Brain microvascular endothelial cell (primary cell): ENCODE data around the gene GPHN.

ENCODE experiments used
- DNase-seq: peaks from one replicate; pipeline ENCODE4 v3.0.0-alpha.2; 2020
- H3K27ac ChIP-seq: fragments of 250-450 bp; sonication (Bioruptor Pico); 2 replicates; pipeline ENCODE4 v1.5.1; 2020; ENCODE audit warnings: mild to moderate bottlenecking, moderate library complexity
- H3K27me3 ChIP-seq: fragments of 250-450 bp; sonication (Bioruptor Pico); replicated peaks from 2 replicates; pipeline ENCODE4 v1.5.1; 2020; ENCODE audit warnings: mild to moderate bottlenecking
- H3K36me3 ChIP-seq: fragments of 250-450 bp; sonication (Bioruptor Pico); replicated peaks from 2 replicates; pipeline ENCODE4 v1.5.1; 2020; ENCODE audit warnings: mild to moderate bottlenecking
- H3K4me3 ChIP-seq: 2 replicates; pipeline ENCODE4 v1.5.1; 2011; ENCODE audit warnings: low read depth, mild to moderate bottlenecking, control low read depth, low read length, moderate library complexity
- in situ Hi-C: cut with HindIII; loops from 2 replicates; pipeline ENCODE4 v1.10.0; 2017; ENCODE audit warnings: low sequenced_read_pairs, low pct_ligation_motif_present
- TF ChIP-seq, protein P1 (sequence below): IDR thresholded peaks from 2 replicates; pipeline ENCODE4 v1.5.1; 2011; ENCODE audit warnings: low read depth, mild to moderate bottlenecking, moderate library complexity, low read length, control low read depth, inconsistent platforms; ENCODE audit errors: missing control alignments

The GPHN gene

GRCh38 chr14:66641861-66642635, 134.1 kb downstream of the GPHN start:
- no peaks in the 10 kb centered on the region for H3K27me3 ChIP-seq
- no peaks in the 10 kb centered on the region for H3K36me3 ChIP-seq
- H3K27ac ChIP-seq = no peak overlapping the region
- DNase-seq = no peak
- in situ Hi-C loops = no loop called here
- H3K4me3 ChIP-seq = no peak overlapping the region
- TF ChIP-seq, protein P1, sequence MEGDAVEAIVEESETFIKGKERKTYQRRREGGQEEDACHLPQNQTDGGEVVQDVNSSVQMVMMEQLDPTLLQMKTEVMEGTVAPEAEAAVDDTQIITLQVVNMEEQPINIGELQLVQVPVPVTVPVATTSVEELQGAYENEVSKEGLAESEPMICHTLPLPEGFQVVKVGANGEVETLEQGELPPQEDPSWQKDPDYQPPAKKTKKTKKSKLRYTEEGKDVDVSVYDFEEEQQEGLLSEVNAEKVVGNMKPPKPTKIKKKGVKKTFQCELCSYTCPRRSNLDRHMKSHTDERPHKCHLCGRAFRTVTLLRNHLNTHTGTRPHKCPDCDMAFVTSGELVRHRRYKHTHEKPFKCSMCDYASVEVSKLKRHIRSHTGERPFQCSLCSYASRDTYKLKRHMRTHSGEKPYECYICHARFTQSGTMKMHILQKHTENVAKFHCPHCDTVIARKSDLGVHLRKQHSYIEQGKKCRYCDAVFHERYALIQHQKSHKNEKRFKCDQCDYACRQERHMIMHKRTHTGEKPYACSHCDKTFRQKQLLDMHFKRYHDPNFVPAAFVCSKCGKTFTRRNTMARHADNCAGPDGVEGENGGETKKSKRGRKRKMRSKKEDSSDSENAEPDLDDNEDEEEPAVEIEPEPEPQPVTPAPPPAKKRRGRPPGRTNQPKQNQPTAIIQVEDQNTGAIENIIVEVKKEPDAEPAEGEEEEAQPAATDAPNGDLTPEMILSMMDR = no peak

GRCh38 chr14:66643344-66643743, 135.4 kb downstream of the GPHN start:
- DNase-seq = no peak
- Histone ChIP-seq H3K36me3 (no peaks in the 10 kb centered on the region), H3K4me3 (no peak overlapping the region), H3K27ac (no peak overlapping the region), H3K27me3 (no peaks in the 10 kb centered on the region)
- in situ Hi-C loops = no loop called here
- TF ChIP-seq, protein P1 = no peak

- Histone ChIP-seq H3K27me3 (no peaks in the 10 kb centered on the region), H3K27ac (no peak overlapping the region), H3K4me3 (no peak overlapping the region), H3K36me3 (no peaks in the 10 kb centered on the region)
- peak; percentile 11 for DNase-seq
- in situ Hi-C loops = no loop called here
- TF ChIP-seq, protein P1 = no peak
These were observed 137.8 kb downstream of the GPHN start for GRCh38 chr14:66645716-66646115.

DNA sequence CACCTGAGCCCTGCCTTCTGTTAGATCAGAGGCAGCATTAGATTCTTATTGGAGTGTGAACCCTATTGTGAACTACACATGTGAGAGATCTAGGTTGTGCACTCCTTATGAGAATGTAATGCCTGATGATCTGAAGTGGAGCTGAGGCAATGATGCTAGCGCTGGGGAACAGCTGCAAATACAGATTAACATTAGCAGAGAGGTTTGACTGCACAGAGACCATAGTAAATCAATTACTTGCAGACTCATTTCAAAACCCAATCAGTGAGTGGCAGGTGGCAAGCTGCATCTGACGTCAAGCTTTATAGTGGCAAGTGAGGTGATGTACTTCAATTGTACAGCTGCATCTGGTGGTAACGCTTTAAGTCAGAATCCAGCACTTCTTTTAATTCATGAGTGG, 141.6 kb downstream of the GPHN start:
- TF ChIP-seq, protein P1 = no peak
- no peaks in the 10 kb centered on the region for H3K36me3 ChIP-seq
- H3K27me3 ChIP-seq = no peaks in the 10 kb centered on the region
- H3K4me3 ChIP-seq = no peak overlapping the region
- no peak for DNase-seq
- H3K27ac ChIP-seq = no peak overlapping the region
- in situ Hi-C loops = no loop called here

- DNase-seq = no peak
- TF ChIP-seq, protein P1 = no peak
- H3K27ac ChIP-seq = no peak overlapping the region
- no peaks in the 10 kb centered on the region for H3K27me3 ChIP-seq
- in situ Hi-C loops = no loop called here
- no peak overlapping the region for H3K4me3 ChIP-seq
- H3K36me3 ChIP-seq = no peaks in the 10 kb centered on the region
These were observed 142.6 kb downstream of the GPHN start for GRCh38 chr14:66650491-66650911.
